K562 (cell line): Measurements from ENCODE around the gene ALDH3B2.

Experiments used
- ARID2 ChIP-seq: fragments of 450-650 bp; IDR thresholded peaks from 2 replicates; pipeline ENCODE4 v1.6.1; 2017; ENCODE audit warnings: antibody characterized with exemption, mild to moderate bottlenecking
- HCFC1 ChIP-seq: IDR thresholded peaks from 2 replicates; pipeline ENCODE4 v1.6.1; 2012; ENCODE audit warnings: low read depth, low read length, improper control_type of control experiment
- JUNB ChIP-seq: fragments of 450-650 bp; formaldehyde crosslinking; conservative IDR thresholded peaks from 2 replicates; pipeline ENCODE4 v1.4.0; 2020; ENCODE audit warnings: mild to moderate bottlenecking
- SLC30A9 ChIP-seq: fragments of 250-450 bp; sonication (Bioruptor Pico); IDR thresholded peaks from 2 replicates; pipeline ENCODE4 v1.8.0; 2022; ENCODE audit warnings: mild to moderate bottlenecking, moderate library complexity
- ZBED1 ChIP-seq: IDR thresholded peaks from 2 replicates; pipeline ENCODE4 v1.6.1; 2014
- TF ChIP-seq, protein P1 (sequence below), 3 experiments: IDR thresholded peaks in 2 of 3; conservative IDR thresholded peaks in 1 of 3; 2 replicates each; pipeline ENCODE4 v1.5.1; 2011 to 2012; ENCODE audit warnings: low read length in 3 of 3, mild to moderate bottlenecking in 3 of 3, control low read depth in 2 of 3, improper control_type of control experiment in 1 of 3, inconsistent platforms in 1 of 3, low read depth in 1 of 3, mixed read lengths in 1 of 3, moderate library complexity in 1 of 3; ENCODE audit not compliant: insufficient read depth in 2 of 3
- TF ChIP-seq, protein P2 (sequence below): sonication (generic); formaldehyde crosslinking; IDR thresholded peaks from 2 replicates; pipeline ENCODE4 v1.4.0; 2020; ENCODE audit warnings: mild to moderate bottlenecking, missing genetic modification reagents
- TF ChIP-seq, protein P3 (sequence below): fragments of 250-450 bp; sonication (Bioruptor Pico); IDR thresholded peaks from 2 replicates; pipeline ENCODE4 v1.9.0; 2021; ENCODE audit warnings: mild to moderate bottlenecking, inconsistent platforms

DNA sequence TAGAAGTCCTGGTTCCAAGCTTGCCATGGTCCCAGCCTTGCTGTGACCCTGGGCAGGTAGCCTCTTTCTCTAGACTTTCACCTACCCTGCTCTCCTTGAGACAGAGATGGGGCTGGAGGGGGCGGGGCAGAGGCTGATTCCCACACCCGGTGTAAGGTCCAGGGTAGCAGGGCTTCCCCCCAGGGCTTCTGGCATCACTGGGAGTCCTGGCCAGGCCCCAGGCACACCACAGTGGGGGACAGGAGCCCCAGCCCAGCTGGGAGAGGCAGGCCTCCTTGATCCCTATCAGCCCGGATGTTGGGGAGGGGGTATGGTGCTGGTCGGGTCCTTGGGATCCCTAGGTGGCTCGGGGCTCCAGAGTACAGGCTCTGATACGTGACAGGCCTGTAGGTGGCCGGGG, 43.0 kb downstream of the ALDH3B2 start:
- TF ChIP-seq, protein P1, sequence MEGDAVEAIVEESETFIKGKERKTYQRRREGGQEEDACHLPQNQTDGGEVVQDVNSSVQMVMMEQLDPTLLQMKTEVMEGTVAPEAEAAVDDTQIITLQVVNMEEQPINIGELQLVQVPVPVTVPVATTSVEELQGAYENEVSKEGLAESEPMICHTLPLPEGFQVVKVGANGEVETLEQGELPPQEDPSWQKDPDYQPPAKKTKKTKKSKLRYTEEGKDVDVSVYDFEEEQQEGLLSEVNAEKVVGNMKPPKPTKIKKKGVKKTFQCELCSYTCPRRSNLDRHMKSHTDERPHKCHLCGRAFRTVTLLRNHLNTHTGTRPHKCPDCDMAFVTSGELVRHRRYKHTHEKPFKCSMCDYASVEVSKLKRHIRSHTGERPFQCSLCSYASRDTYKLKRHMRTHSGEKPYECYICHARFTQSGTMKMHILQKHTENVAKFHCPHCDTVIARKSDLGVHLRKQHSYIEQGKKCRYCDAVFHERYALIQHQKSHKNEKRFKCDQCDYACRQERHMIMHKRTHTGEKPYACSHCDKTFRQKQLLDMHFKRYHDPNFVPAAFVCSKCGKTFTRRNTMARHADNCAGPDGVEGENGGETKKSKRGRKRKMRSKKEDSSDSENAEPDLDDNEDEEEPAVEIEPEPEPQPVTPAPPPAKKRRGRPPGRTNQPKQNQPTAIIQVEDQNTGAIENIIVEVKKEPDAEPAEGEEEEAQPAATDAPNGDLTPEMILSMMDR (IDR thresholded peaks at IDR 0.05 in 2 of 3, conservative IDR thresholded peaks at IDR 0.05 in 1 of 3; ENCODE audit: insufficient read depth in 2 of 3, low read depth in 1 of 3, low read length in 3 of 3), result no peak
- TF ChIP-seq SLC30A9 (CRISPR knock-in tag) (no peak), ZBED1 (no peak), ARID2 (no peak), JUNB (CRISPR knock-in tag) (no peak), HCFC1 (no peak)
- TF ChIP-seq, protein P2, sequence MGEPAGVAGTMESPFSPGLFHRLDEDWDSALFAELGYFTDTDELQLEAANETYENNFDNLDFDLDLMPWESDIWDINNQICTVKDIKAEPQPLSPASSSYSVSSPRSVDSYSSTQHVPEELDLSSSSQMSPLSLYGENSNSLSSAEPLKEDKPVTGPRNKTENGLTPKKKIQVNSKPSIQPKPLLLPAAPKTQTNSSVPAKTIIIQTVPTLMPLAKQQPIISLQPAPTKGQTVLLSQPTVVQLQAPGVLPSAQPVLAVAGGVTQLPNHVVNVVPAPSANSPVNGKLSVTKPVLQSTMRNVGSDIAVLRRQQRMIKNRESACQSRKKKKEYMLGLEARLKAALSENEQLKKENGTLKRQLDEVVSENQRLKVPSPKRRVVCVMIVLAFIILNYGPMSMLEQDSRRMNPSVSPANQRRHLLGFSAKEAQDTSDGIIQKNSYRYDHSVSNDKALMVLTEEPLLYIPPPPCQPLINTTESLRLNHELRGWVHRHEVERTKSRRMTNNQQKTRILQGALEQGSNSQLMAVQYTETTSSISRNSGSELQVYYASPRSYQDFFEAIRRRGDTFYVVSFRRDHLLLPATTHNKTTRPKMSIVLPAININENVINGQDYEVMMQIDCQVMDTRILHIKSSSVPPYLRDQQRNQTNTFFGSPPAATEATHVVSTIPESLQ (CRISPR knock-in tag), result no peak
- TF ChIP-seq, protein P3, sequence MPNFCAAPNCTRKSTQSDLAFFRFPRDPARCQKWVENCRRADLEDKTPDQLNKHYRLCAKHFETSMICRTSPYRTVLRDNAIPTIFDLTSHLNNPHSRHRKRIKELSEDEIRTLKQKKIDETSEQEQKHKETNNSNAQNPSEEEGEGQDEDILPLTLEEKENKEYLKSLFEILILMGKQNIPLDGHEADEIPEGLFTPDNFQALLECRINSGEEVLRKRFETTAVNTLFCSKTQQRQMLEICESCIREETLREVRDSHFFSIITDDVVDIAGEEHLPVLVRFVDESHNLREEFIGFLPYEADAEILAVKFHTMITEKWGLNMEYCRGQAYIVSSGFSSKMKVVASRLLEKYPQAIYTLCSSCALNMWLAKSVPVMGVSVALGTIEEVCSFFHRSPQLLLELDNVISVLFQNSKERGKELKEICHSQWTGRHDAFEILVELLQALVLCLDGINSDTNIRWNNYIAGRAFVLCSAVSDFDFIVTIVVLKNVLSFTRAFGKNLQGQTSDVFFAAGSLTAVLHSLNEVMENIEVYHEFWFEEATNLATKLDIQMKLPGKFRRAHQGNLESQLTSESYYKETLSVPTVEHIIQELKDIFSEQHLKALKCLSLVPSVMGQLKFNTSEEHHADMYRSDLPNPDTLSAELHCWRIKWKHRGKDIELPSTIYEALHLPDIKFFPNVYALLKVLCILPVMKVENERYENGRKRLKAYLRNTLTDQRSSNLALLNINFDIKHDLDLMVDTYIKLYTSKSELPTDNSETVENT (CRISPR knock-in tag), result no peak
